Caco-2 (cell line): ENCODE data around the gene VWA8. TPM values are rescaled to one million over a fixed set of nuclear protein-coding genes. Genes with fewer than 3 reads are reported as not detected.

Experiments used
- BruUV-seq: library from RNA; stranded (reverse); fragments of 400-500 nt; replicated peaks from 2 replicates; lab custom pipeline; 2021; lab: Mats Ljungman, UMichigan
- CTCF ChIA-PET: fragments of 300-600 bp; sonication (Branson Sonifier 250); formaldehyde crosslinking; loops from one replicate; lab custom pipeline; 2022; ENCODE audit warnings: antibody characterized with exemption; lab: Charles Lee
- POLR2A ChIA-PET: fragments of 300-600 bp; sonication (Branson Sonifier 250); formaldehyde crosslinking; loops from one replicate; lab custom pipeline; 2022; ENCODE audit warnings: antibody characterized with exemption; lab: Charles Lee
- DNase-seq, 2 experiments: peaks; one replicate each; pipeline versions ENCODE4 v3.0.0 to v3.0.0-alpha.2; 2020 to 2022
- H3K27me3 ChIP-seq: replicated peaks from 2 replicates; pipeline ENCODE4 v1.6.0; 2011; ENCODE audit warnings: low read length; ENCODE audit not compliant: control insufficient read depth, insufficient read depth
- H3K36me3 ChIP-seq: 2 replicates; pipeline ENCODE4 v1.5.1; 2011; ENCODE audit warnings: low read length; ENCODE audit not compliant: control insufficient read depth, insufficient read depth
- H3K4me1 ChIP-seq: fragments of 250-450 bp; sonication (Bioruptor Pico); 2 replicates; pipeline ENCODE4 v1.5.1; 2020; ENCODE audit warnings: mild to moderate bottlenecking
- H3K4me3 ChIP-seq: 2 replicates; pipeline ENCODE4 v1.5.1; 2011; ENCODE audit warnings: low read depth, mild to moderate bottlenecking, control low read depth, low read length
- H3K9me3 ChIP-seq: fragments of 250-450 bp; sonication (Bioruptor Pico); 2 replicates; pipeline ENCODE4 v1.5.1; 2020; ENCODE audit warnings: mild to moderate bottlenecking, moderate library complexity
- H3K27ac Mint-ChIP-seq: one replicate; pipeline ENCODE4 v1.8.0; 2022; ENCODE audit warnings: mixed read lengths; ENCODE audit not compliant: unreplicated experiment
- H3K27me3 Mint-ChIP-seq: one replicate; pipeline ENCODE4 v1.8.0; 2022; ENCODE audit warnings: mixed read lengths; ENCODE audit not compliant: insufficient read depth, unreplicated experiment
- H3K36me3 Mint-ChIP-seq: one replicate; pipeline ENCODE4 v1.8.0; 2022; ENCODE audit warnings: mild to moderate bottlenecking, mixed read lengths; ENCODE audit not compliant: insufficient read depth, unreplicated experiment
- H3K4me1 Mint-ChIP-seq: one replicate; pipeline ENCODE4 v1.8.0; 2022; ENCODE audit warnings: low read depth, mixed read lengths; ENCODE audit not compliant: unreplicated experiment
- H3K4me3 Mint-ChIP-seq: one replicate; pipeline ENCODE4 v1.8.0; 2022; ENCODE audit warnings: mild to moderate bottlenecking, moderate library complexity, mixed read lengths; ENCODE audit not compliant: unreplicated experiment
- H3K9me3 Mint-ChIP-seq: one replicate; pipeline ENCODE4 v1.8.0; 2022; ENCODE audit warnings: mixed read lengths; ENCODE audit not compliant: unreplicated experiment
- intact Hi-C: fragments of 100-400 bp; cut with micrococcal nuclease; formaldehyde crosslinking; loops from one replicate; pipeline ENCODE4 v1.10.0; 2022; ENCODE audit not compliant: unreplicated experiment
- total RNA-seq: library from RNA; stranded (reverse); gene quantifications from 2 replicates; pipeline ENCODE4 v1.2.3, GENCODE V29; 2022
- TF ChIP-seq, protein P1 (sequence below), 2 experiments: fragments of 200-600 bp in 1 of 2; IDR thresholded peaks; 1 replicate in 1 of 2; 2 replicates in 1 of 2; pipeline versions ENCODE4 v1.5.1 to v1.8.0; 2011 to 2022; ENCODE audit warnings: antibody characterized with exemption in 1 of 2, control low read depth in 1 of 2, inconsistent platforms in 1 of 2, low read depth in 1 of 2, low read length in 1 of 2, mild to moderate bottlenecking in 1 of 2, moderate library complexity in 1 of 2; ENCODE audit not compliant: insufficient read depth in 1 of 2, severe bottlenecking in 1 of 2, unreplicated experiment in 1 of 2

Gene VWA8
- total RNA-seq, 1 experiment from 2014 or later, result 20.7 TPM

DNA sequence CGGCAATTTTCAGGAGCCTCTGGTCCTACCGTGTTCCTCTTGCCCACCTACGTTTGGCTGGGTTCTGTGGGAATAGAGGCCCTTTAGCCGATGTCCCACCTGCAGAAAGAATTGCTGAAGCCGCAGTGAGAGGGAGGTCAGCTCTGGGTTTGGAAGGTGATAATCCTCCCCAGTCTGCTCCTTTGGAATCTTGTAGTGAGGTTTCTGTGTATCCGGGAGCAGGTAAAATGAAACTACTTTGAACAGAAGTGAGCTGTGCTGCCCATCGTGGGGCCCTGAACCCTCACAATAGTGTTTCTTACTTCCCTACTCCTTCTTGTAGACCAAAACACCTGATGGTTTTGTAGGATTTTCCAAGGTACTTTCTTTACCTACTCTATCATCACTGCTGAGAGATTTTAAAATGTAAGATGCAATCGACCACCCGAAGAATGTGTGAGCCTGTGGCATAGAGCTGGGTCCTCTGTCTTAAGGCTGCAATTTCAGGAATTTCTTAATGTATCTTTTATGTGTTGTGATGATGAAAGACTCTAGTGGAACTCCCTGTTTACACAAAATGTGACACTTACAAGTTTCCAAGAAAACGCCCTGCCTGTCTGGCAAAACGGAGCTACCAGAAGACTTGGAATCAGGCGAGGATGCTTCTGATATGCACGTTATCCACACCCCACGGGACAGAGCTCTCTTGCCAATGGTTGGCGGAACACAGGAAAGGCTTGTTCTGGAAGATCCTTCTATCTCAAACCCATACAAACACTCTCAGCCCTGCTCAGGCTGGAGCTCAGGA, 427.4 kb downstream of the VWA8 start:
- H3K4me3 Mint-ChIP-seq, result no peak overlapping the region
- H3K27me3 Mint-ChIP-seq, result no peaks in the 10 kb centered on the region
- Histone ChIP-seq H3K4me3 (no peak overlapping the region), H3K27me3 (no peaks in the 10 kb centered on the region), H3K36me3 (no peaks in the 10 kb centered on the region), H3K9me3 (no peaks in the 10 kb centered on the region), H3K4me1 (no peaks in the 10 kb centered on the region)
- intact Hi-C loops, result no loop called here
- POLR2A ChIA-PET, result no interaction called here
- H3K4me1 Mint-ChIP-seq, result no peaks in the 10 kb centered on the region
- no peaks in the 10 kb centered on the region for H3K36me3 Mint-ChIP-seq
- TF ChIP-seq, protein P1, sequence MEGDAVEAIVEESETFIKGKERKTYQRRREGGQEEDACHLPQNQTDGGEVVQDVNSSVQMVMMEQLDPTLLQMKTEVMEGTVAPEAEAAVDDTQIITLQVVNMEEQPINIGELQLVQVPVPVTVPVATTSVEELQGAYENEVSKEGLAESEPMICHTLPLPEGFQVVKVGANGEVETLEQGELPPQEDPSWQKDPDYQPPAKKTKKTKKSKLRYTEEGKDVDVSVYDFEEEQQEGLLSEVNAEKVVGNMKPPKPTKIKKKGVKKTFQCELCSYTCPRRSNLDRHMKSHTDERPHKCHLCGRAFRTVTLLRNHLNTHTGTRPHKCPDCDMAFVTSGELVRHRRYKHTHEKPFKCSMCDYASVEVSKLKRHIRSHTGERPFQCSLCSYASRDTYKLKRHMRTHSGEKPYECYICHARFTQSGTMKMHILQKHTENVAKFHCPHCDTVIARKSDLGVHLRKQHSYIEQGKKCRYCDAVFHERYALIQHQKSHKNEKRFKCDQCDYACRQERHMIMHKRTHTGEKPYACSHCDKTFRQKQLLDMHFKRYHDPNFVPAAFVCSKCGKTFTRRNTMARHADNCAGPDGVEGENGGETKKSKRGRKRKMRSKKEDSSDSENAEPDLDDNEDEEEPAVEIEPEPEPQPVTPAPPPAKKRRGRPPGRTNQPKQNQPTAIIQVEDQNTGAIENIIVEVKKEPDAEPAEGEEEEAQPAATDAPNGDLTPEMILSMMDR (IDR thresholded peaks at IDR 0.05; ENCODE audit: insufficient read depth in 1 of 2, low read depth in 1 of 2, low read length in 1 of 2, severe bottlenecking in 1 of 2, unreplicated experiment in 1 of 2), result no peak
- H3K27ac Mint-ChIP-seq, result no peak overlapping the region
- CTCF ChIA-PET, result no interaction called here
- no peak for DNase-seq
- H3K9me3 Mint-ChIP-seq, result no peaks in the 10 kb centered on the region
- no TSS peak for BruUV-seq

- Histone ChIP-seq H3K36me3 (no peaks in the 10 kb centered on the region), H3K4me1 (no peaks in the 10 kb centered on the region), H3K4me3 (no peak overlapping the region), H3K9me3 (no peaks in the 10 kb centered on the region), H3K27me3 (no peaks in the 10 kb centered on the region; the same call in 1 of the 2 replicates)
- DNase-seq, result no peak
- CTCF ChIA-PET, result no interaction called here
- TF ChIP-seq, protein P1 (IDR thresholded peaks at IDR 0.05; ENCODE audit: insufficient read depth in 1 of 2, low read depth in 1 of 2, low read length in 1 of 2, severe bottlenecking in 1 of 2, unreplicated experiment in 1 of 2), result no peak
- POLR2A ChIA-PET, result no interaction called here
- Mint-ChIP-seq H3K4me1 (no peaks in the 10 kb centered on the region), H3K27me3 (no peaks in the 10 kb centered on the region), H3K36me3 (no peaks in the 10 kb centered on the region), H3K4me3 (no peak overlapping the region), H3K27ac (no peak overlapping the region), H3K9me3 (no peaks in the 10 kb centered on the region)
- BruUV-seq, result no TSS peak
- intact Hi-C loops, result no loop called here
Measured at GRCh38 chr13:41528021-41528420, 432.9 kb downstream of the VWA8 start.

DNA sequence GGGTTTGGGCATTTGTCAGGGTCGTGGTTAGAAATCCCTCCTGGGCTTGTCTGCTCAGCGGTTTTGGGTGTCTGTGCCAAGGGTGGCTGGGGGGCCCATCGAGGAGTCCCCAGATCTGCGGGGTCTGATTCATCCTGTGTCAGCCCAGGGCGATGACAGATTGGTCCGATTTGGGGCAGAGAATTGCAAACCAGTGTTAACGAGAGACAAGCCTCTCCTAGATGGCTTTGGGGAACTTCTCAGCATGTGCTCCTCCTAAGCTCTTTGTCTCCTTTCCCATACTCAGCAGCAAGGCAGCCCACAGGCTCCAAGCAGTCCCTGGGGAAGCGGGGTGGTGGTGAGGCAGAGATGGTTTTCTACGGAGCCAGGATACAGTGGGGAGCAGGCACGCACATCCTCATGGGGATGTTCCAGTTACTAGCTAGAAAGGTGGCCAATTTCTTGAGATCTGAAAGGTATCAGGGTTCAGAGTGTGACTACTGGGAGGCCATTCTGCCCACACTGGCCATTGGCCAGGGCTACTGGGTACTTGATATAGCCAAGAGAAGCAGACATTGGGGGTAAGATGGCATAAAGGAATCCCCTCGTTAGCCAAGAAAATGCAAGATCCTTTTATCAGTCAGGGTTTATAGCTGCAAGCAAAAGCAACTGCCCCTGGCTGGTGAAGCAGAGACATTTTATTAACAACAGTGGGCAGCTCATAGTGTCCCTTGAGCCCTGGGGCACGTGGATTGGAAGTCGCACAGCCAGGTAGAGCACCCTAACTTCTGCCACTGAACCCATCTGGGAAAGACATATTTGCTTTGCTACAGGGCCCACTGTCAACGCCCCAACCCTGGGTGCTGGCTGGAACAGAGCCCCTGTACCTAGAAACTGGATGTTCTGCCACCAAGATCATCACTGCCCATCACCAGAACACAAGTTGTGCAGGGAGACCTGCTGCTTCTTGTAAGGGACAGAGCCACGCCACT, 440.0 kb downstream of the VWA8 start:
- H3K27me3 Mint-ChIP-seq, result no peaks in the 10 kb centered on the region
- ChIA-PET POLR2A (no interaction called here), CTCF (no interaction called here)
- TF ChIP-seq, protein P1 (IDR thresholded peaks at IDR 0.05; ENCODE audit: insufficient read depth in 1 of 2, low read depth in 1 of 2, low read length in 1 of 2, severe bottlenecking in 1 of 2, unreplicated experiment in 1 of 2), result no peak
- no peaks in the 10 kb centered on the region for H3K9me3 Mint-ChIP-seq
- Histone ChIP-seq H3K4me3 (no peak overlapping the region), H3K36me3 (no peaks in the 10 kb centered on the region), H3K4me1 (no peaks in the 10 kb centered on the region), H3K9me3 (no peaks in the 10 kb centered on the region), H3K27me3 (no peaks in the 10 kb centered on the region)
- no peaks in the 10 kb centered on the region for H3K36me3 Mint-ChIP-seq
- BruUV-seq, result no TSS peak
- DNase-seq, result no peak
- intact Hi-C loops, result no loop called here
- H3K4me3 Mint-ChIP-seq, result no peak overlapping the region
- no peaks in the 10 kb centered on the region for H3K4me1 Mint-ChIP-seq
- H3K27ac Mint-ChIP-seq, result peak overlapping the region; percentile 16
